ENCODE data around the gene KRTAP10-7.
"Not testable (repeated sequence)": the region's sequence is repeated elsewhere in the genome, so short reads cannot be mapped to it uniquely, and the experiment has no call there.

KRTAP10-7 gene

GRCh38 chr21:44600118-44600978, at the start of gene KRTAP10-7:
Gene KRTAP10-7 (plus strand): TSS chr21:44600597. CDS start chr21:44600622, 25 bp downstream.
- DNase-seq (ENCODE audit: low read depth), result not testable (repeated sequence)

GRCh38 chr21:44550807-44551206, 49.6 kb upstream of the KRTAP10-7 start:
- H3K4me3 ChIP-seq (ENCODE audit: low read depth, low read length), result no peak overlapping the region
- no peak for DNase-seq (ENCODE audit: low read depth)

More at GRCh38 chr21:44600118-44600978, at the start of gene KRTAP10-7:
- H3K4me3 ChIP-seq (ENCODE audit: low read depth, low read length), result not testable (repeated sequence)

GRCh38 chr21:44551340-44551961, 48.9 kb upstream of the KRTAP10-7 start, which contains the start of gene KRTAP10-2:
Gene KRTAP10-2 (minus strand): TSS chr21:44551505. CDS start chr21:44551458, 47 bp downstream.
- H3K4me3 ChIP-seq (ENCODE audit: low read depth, low read length), result no peak within 1 kb of the TSS
- DNase-seq (ENCODE audit: low read depth), result no peak

GRCh38 chr21:44552136-44552535, 48.3 kb upstream of the KRTAP10-7 start:
- DNase-seq (ENCODE audit: low read depth), result no peak
- no peak overlapping the region for H3K4me3 ChIP-seq (ENCODE audit: low read depth, low read length)

GRCh38 chr21:44552681-44553080, 47.7 kb upstream of the KRTAP10-7 start:
- H3K4me3 ChIP-seq (ENCODE audit: low read depth, low read length), result no peak overlapping the region
- no peak for DNase-seq (ENCODE audit: low read depth)

GRCh38 chr21:44555200-44555875, 45.1 kb upstream of the KRTAP10-7 start:
- no peak for DNase-seq (ENCODE audit: low read depth)
- no peak overlapping the region for H3K4me3 ChIP-seq (ENCODE audit: low read depth, low read length)

- no peak for DNase-seq (ENCODE audit: low read depth)
- H3K4me3 ChIP-seq (ENCODE audit: low read depth, low read length), result no peak overlapping the region
Observed at GRCh38 chr21:44556879-44557278, 43.5 kb upstream of the KRTAP10-7 start.

GRCh38 chr21:44557491-44558328, 42.7 kb upstream of the KRTAP10-7 start:
- no peak overlapping the region for H3K4me3 ChIP-seq (ENCODE audit: low read depth, low read length)
- no peak for DNase-seq (ENCODE audit: low read depth)

- H3K4me3 ChIP-seq (ENCODE audit: low read depth, low read length); DNase-seq (ENCODE audit: low read depth): not testable (repeated sequence)
Observed at GRCh38 chr21:44558329-44558675, 42.1 kb upstream of the KRTAP10-7 start.

- no peak within 1 kb of the TSS for H3K4me3 ChIP-seq (ENCODE audit: low read depth, low read length)
- no peak for DNase-seq (ENCODE audit: low read depth)
Observed at GRCh38 chr21:44558695-44559094, 41.7 kb upstream of the KRTAP10-7 start, which contains the start of gene KRTAP10-3. Gene KRTAP10-3 (minus strand): TSS chr21:44558795. CDS start chr21:44558715, 80 bp downstream.

- H3K4me3 ChIP-seq (ENCODE audit: low read depth, low read length), result no peak overlapping the region
- no peak for DNase-seq (ENCODE audit: low read depth)
Observed at GRCh38 chr21:44564099-44564498, 36.3 kb upstream of the KRTAP10-7 start.

- no peak for DNase-seq (ENCODE audit: low read depth)
Observed at GRCh38 chr21:44564886-44565598, 35.4 kb upstream of the KRTAP10-7 start.

GRCh38 chr21:44566403-44566802, 34.0 kb upstream of the KRTAP10-7 start:
- no peak overlapping the region for H3K4me3 ChIP-seq (ENCODE audit: low read depth, low read length)
- DNase-seq (ENCODE audit: low read depth), result no peak

More at GRCh38 chr21:44564886-44565598, 35.4 kb upstream of the KRTAP10-7 start:
- H3K4me3 ChIP-seq (ENCODE audit: low read depth, low read length), result no peak overlapping the region

- no peak for DNase-seq (ENCODE audit: low read depth)
Observed at GRCh38 chr21:44567481-44568171, 32.8 kb upstream of the KRTAP10-7 start.

GRCh38 chr21:44568261-44568660, 32.1 kb upstream of the KRTAP10-7 start:
- DNase-seq (ENCODE audit: low read depth), result no peak
- H3K4me3 ChIP-seq (ENCODE audit: low read depth, low read length), result no peak overlapping the region

More at GRCh38 chr21:44567481-44568171, 32.8 kb upstream of the KRTAP10-7 start:
- no peak overlapping the region for H3K4me3 ChIP-seq (ENCODE audit: low read depth, low read length)

GRCh38 chr21:44568667-44569556, 31.5 kb upstream of the KRTAP10-7 start:
- no peak overlapping the region for H3K4me3 ChIP-seq (ENCODE audit: low read depth, low read length)
- DNase-seq (ENCODE audit: low read depth), result no peak

Measured in skeletal muscle cell (primary cell).